Stimulated activated CD4-positive, alpha-beta T cell treated with anti-CD3 and anti-CD28 coated beads, Interleukin-1b, Interleukin-23, amount 100 ng/mL, for 48 hours (primary cell): Measurements from ENCODE around the gene ARFIP1.
A peak's percentile ranks its signal among the peaks of the same experiment; 100 is the strongest.

Source experiments
- DNase-seq: peaks from one replicate; pipeline ENCODE4 v3.0.0-alpha.2; 2020

The ARFIP1 gene

DNA sequence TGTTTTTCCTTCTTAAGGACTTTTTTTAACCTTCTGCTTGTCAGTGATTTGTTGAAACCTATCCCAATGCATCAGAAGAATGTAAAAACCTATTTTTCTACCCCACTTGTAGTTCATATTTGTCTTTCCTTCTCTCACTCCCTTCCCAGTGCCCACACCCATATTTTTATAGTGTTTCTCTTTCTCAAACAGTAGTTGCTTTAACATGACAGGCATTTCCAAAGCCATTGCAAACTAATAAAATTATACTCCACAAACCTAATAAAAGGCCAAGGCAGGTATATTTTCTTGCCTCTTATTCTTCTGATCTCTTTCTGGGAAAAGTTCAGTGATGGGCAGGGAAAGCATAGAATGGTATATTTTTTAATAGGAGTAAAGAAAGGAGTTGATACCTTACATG lies 120.6 kb downstream of the ARFIP1 start:
- no peak for DNase-seq

DNA sequence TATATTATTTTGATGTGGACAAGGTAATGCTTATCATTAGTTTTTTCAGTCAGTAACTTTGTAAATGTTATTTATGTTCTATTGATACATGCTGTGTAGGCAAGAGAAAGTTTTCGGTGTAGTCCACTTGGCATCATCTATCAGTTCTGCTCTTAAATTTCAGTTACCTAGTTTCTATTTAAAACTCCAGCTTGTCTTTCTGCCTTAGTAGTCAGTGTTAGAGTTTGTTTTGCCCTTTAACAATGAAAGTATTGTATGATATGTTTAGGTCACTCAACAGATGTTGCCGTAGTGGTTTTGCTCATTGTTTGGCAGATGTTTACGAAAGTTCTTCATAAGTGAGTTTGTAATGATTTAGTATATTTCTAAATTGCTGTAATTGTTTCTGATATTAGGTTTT lies 121.5 kb downstream of the ARFIP1 start:
- no peak for DNase-seq

DNA sequence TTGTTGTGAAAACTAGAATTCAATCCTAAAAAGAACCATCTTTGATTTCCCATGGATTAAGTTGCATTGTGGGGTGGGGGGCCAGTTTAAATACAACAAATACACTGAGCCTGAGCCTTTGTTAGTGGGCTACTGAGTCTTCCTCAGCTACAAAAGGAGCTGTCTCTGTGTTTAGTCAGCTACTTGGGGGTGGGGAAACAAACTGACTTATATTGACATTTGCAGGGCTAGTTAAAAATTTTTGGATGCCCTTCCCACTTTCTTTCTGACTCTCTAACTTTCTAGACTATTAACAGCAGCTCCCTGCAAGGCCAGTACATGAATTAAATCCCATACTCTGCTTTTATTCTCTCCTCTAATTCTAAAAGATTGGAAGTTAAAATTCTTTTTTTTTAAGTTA lies 123.9 kb downstream of the ARFIP1 start:
- no peak for DNase-seq

DNA sequence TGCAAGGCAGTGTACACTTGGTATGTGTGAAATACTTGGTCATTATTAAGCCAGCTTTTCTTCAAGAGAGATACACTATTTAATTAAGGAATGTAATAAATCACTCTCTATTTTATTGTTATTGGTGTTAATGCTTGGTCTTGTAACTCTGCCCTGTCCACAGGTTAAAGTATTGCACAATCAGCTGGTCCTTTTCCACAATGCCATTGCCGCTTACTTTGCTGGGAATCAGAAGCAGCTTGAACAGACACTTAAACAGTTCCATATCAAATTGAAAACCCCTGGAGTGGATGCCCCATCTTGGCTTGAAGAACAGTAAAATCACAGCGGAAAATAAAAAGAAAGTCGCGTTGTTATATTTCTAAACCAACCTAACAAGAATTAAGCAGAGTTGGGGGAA lies 130.1 kb downstream of the ARFIP1 start:
- no peak for DNase-seq

DNA sequence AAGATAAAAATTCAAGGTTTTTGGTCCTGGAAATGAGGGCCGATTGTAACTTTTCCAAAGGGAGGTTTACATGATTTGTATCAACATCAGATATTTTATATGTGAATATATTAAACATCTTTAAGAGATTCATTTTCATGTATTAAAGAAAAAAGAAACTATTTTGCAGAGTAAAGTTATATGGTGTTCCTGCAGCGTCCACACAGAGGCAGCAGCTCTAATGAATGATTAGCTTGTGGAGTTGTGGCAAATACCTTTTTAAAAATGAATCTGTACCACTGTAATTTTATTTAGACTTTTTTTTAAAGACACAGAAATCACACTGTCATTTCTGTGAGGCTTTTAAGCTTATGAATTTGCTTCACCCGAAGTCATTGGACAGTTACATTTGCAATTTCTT lies 130.8 kb downstream of the ARFIP1 start:
- DNase-seq: no peak

DNA sequence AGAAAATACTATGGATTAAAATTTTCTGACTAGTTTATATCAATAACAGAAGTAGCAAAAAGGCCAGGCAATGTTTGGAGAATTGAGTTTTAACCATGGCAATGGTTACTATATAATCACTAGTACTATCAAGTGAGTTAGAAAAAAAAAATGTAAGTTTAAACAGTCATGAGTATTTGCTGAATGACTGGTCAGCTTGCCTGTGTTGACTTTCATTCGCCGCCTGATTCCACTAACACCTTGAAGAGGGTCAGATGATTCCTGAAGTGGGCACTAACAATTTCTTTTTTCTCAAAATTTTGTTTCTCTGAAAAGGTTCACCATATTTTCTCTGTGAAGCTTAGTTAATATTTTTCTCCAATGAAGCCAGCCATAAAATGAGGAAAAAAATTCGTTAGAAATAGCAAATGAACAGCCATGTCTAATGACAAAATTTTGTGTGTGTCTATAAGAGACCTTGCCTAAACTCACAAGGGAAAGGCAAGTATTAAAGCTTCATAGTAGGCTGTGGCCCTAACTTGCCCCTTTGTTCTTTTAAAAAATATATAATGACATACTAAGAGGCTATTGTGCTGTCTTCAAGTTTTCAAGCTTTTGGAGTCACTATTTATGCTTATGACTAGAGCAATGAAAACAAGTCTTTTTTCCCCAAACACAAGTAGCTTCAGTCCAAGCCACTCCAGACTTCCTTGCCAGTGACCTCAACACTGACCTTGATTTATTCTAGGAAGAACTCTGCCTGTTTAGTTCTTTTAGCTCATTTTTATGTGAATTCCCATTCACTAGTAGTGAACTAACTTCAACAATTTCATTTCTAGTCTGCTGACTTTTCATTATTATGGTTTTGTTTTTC lies 138.0 kb downstream of the ARFIP1 start:
- DNase-seq: no peak

DNA sequence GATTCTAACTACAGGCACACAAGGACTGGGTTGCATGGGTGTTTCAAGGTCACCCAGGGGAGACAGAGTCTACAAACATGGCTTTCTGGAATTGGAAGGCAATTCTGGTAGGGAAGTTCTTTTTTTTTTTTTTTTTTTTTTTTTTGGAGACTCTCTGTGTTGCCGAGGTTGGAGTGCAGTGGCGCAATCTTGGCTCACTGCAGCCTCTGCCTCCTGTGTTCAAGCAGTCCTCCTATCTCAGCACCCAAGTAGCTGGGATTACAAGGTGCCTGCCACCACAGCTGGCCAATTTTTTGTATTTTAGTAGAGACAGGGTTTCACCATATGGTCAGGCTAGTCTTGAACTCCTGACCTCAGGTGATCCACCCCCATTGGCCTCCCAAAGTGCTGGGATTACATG lies 140.1 kb downstream of the ARFIP1 start:
- DNase-seq: no peak

DNA sequence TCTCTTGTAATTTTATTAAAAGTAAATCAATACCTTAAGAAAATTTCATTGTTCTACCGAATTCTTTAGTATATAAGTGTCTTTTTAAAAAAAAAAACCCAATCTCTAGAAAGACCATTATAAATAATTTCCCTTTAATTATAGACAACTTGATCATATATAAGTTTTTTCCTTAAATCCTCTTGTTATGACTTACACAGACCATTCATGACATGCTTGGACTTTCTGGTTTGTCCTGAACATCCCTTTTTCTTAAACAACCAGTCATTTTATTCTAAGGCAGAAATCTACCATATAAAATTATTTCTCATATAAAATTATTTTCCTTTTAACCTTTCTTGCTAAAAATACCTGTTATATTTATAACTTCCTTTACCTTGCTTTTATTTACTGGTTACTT lies 141.0 kb downstream of the ARFIP1 start:
- DNase-seq: no peak

DNA sequence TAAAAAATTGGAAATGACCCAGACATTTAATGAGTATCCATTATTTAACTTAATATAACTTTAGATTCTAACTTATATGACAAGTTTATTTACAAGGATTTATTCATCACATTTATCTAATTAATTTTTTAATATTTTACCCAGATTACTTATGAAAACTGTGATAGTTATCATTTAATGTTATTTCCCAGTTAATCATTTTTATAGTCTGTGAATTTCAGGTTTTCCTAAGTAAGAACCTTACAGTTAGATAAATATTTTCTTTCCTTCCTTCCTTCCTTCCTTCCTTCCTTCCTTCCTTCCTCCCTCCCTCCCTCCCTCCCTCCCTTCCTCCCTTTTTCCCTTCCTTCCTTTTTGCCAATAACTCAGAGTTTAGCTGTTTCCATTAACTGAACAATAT lies 141.5 kb downstream of the ARFIP1 start:
- DNase-seq: no peak

DNA sequence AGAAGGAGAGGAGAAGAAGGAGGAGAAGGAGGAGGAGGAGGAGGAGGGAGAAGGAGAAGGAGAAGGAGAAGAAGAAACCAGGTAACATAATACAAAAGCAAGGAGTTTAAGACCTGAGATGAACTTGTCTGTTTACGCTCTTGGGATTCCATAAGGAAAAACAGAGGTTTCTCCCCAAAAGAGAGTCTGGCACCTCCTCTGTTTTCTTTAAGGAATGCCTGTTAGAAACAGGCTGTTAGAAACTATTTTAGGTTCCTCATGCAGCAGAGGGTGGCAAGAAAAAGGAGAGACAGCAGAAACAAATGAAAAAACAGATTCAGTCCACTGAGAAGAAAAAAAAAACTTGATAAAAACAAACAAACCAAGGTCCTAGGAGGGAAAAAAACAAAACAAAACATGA lies 146.1 kb downstream of the ARFIP1 start:
- DNase-seq: no peak

DNA sequence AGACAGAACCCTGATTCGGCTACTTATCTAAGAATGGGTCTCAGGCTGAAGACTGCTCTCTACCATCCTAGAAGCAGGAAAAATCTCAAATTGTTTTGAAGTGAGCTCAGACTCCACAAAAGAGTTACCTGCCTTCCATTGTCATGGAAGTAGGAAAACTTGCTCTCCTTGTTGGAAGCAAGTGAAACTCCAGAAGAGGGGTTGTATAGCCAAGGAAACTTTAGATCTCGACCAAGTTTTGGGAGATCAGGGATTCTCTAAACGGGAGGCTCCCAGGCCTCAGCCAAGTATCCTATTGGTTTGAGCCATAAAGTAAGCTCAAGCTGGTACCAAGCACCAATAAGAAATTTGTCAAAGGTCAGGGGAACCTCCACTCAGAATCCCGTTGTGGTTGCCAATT lies 147.2 kb downstream of the ARFIP1 start:
- DNase-seq: no peak

DNA sequence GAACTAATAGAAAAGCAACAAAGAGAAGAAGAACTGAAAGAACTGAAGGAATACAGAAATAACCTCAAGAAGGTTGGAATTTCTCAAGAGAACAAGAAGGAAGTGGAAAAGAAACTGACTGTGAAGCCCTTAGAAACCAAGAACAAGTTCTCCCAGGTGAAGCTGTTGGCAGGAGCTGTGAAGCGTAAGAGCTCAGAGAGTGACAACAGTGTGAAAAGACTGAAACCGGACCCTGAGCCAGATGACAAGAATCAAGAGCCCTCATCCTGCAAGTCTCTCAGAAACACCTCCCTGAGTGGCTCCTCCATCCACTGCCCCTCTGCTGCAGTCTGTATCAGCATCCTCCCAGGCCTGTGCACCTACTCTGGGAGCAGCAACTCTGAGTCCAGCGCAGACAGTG lies 148.0 kb downstream of the ARFIP1 start:
- DNase-seq: no peak

DNA sequence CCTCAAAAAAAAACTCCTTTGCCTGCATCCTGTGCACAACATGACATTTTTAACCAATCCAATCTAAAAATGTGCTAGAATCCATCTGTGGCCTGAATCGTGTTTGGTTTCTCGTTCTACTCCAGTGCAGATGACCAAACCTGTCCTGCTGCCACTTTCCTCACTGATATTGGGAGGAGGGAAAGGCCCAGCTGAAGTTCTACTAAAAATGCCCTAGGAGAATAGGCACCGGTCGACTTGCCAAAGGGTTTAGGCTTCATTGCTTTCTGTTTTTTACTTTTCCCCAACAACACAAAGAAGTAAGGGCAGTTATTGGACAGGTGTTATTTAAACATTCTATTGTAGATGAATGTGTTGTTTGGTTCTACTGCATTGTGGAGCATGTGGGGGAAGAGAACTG lies 148.5 kb downstream of the ARFIP1 start:
- no peak for DNase-seq

DNA sequence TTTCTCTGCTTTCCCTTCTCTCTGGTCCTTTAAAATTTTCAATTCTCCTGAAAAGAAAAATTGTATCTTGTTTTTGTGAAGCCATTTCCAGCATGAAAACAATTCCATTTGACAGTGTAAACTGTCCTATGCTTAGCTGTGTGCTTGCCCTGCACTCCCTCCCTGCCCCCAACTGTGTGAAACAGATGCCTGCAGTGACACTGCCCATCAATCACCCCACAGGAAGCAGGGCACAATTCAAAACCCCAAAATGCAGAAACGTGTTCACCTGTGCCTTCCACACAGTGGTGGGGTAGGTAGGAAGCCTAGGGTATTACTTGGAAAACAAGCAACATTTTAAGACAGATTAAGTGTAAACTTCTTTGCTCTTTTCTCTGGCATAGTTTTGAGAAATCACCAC lies 150.1 kb downstream of the ARFIP1 start:
- DNase-seq: no peak

DNA sequence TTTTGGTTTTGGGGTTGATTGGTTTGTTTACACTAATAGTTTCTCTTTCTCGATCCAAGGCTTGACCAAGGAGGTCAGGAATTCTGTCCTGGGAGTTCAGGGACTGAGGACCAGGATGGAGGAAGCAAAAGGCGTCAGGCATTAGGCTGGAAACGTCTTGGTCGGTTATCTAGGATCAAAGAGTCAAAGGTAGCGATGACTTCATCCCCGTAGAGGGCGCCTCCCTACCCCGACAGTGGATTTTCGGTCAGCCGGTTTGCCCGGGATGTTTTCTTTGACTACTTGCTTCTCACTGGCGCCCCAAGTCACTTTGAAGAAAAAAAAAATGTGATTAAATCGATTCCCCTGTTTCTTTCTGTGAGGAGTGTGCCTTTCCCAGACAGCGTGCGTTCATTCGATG lies 155.4 kb downstream of the ARFIP1 start:
- peak; percentile 9 for DNase-seq

DNA sequence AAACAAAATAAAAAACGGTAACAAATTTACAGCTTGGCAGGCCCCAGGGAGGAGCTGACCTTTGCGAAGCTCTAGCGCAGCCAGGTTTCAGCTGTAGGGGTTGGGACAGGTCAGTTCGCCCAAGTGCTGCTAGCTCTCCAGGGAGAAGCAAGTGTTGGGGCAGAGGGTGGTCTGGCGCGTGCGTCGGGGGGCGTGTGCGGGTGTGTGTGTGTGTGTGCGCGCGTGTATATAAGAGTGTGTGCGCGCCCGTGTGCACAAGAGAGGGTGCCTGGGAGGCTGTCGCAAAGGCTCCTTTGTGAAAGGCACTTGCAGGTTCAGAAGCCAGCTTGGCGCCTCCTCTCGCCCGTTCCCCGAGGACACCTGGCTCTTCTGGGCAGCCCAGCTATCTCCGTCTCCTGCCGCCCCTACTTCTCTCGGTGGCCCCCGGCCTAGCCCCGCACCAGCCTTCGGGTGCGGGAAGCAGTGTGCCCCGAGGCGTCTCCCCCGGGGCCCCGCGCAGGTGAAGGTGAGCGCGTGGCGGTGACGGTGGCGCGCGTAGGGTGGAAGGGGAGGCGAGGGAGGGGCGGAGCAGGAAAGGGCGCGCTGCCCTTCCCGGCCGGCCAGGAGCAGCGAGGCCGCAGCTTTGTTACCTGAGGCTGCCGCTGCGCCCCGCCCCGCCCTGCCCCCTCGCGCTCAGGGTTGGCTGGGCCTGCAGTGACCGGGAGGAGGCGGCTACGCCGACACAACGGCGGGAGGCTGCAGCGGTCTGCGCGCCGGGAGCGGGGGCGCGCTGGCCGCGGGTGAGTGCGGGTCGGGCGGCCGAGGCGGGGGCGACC lies 156.1 kb downstream of the ARFIP1 start, which contains the start of gene FHDC1:
FHDC1 (plus strand) TSS at position 693 of the 815 bp plus-strand sequence. CDS start 6,735 bp downstream, outside the sequence.
- DNase-seq: no peak

DNA sequence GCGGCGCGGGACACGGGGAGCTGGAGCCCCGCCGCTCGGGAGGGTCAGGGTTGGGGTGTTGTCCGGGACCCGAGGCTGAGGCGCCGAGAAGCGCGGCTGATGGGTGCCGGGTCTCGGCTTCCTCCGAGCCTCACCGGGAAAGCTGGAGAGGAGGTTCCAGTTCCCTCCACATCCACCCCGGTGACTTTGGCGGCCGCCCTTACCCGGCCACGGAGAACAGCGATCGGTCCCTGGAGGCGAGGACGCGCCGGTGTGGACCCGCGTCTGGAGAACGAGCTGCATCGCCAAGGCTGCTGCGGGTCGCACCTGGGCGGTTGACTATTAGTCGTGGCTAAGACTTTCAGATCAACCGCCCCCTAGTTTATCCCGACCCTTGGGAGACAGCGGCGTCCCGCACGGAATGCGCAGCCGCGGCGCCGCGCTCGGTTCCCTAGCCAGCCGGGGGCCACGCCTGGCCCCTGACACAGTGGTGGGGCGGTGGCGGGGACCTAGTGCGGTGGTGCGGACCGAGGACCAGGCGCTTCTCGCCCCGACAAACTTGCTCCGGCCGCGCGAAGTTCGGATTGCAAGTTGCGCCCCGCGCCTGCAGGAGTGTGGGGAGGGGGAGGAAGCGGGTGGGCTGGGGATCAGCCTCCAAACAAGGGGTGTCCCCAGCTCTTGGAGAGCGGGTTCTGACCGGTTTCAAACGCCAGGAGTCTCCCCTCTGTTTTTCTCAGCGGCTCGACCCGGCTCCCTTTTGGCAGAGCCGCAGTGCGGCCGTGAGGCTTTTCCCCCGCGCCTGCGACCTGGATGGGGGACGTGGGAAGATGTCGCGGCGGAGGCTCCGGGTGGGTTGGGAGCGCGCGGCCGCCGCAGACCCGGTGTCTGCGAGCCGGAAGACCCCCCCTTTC lies 156.9 kb downstream of the ARFIP1 start:
- DNase-seq: peak; percentile 4

DNA sequence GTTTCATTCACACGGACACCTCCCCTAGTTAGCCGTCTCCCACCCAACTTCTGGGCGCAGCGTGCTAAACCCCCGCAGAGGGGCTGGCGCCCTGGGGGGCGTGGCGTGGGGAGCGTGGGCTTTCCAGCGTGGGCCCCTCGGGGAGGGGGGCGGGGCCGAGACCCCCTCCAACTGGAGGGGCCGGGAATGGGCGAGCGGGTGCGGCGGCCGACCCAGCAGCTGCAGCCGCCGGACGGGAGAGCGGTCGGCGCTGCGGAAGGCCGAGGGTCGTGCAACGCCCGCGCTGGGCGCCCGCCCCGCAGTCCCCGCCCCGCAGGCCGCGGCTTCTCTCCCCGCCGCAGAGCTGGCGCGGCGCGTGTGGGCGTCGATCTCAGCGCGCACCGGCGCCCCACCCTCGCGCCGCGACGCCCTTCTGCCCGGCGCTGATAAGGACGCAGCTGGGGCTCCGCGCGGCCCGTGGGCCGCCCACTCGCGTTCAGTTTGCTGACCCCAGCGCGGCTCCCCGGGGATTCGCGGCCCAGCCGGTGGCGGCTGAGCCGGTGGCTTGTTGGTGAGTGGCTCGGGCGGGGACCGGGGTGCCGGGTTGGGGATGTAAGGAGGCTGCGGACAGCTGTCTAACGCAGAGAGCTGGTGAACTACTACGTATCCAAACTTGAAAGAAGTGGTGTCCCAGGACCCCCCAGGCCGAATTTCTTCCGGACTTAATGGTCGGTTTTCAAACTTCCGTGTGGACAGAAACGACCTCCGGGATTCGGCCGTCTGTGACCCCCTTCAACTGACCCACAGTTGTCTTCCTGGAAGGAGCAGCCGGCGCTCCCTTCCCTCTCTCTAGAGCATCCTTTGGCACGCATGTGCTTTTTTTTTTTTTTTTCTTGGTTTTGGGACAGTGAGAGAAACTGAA lies 157.8 kb downstream of the ARFIP1 start:
- DNase-seq: peak; percentile 6

DNA sequence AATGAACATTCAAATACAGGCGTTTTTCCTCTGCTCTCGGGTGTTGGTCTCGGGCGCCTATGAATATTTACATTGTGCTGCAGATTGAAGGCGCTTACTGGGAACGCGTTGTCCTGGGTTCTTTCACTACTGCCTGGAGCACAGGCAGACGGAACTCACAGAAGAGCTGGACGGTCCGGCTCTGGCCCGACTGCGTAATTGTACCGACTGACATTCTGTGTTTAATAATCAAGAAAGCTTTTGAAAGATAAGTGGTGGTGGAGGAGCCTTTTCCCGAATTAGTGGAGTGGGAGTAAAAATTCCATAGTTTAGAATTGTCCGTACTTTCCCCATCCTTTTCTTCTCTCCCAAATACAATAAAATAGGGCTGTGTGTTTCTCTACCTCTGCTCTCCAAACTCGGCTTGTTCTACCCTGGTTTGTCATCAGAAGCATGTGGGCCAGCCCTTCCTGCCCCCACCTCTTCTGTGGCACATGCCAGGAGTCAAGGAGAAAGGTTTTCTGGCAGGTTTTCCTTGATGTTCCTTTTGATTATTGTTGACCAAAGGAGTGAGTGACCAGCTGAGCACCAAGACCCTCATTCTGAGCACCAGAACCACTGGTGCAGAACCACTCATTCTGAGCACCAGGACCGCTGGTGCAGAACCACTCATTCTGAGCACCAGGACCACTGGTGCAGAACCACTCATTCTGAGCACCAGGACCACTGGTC lies 158.6 kb downstream of the ARFIP1 start:
- no peak for DNase-seq

DNA sequence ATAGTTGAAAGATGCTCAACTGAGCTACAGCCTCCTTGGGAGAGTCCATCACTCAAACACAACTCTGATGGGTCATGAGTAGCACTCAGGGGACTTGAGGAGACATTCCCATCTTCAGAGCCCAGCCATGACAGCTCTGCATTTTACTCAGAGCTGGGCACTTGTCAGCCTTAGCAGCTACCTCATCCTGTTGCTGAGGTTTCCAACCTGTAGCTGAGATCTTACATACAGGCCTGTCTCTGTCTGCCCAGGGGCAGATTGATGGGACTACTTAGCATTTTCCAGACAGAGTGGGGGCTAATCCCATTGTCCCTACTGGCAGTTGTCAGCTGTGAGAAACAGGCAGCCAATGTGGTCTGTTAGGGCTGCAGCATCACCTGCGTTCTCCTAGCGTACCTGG lies 159.9 kb downstream of the ARFIP1 start:
- DNase-seq: no peak

DNA sequence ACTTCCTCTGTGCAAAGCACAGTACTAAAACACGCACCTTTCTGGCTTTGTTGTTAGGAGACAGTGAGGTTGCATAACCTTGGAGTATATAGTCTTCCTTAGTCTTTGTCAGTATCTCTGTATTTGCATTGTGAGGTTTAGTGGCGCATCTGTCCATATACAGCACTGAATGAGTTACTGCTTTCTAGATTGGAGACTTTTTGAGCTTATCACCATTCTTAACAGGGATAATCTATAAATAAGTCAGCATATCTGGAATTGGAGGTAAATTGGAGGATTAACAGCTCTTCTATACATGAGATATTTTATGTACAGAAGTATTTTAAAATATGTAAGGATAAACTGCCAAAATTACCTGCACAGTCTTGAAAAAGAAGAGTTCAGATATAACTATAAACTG lies 160.7 kb downstream of the ARFIP1 start:
- DNase-seq: no peak
